ENCODE measurements around the gene RXRA.

The RXRA gene

GRCh38 chr9:134393582-134394280 is 67.5 kb downstream of the RXRA start:
- H2AFZ ChIP-seq (ENCODE audit: low read depth, low read length): no peak overlapping the region
- H2BK5ac ChIP-seq (ENCODE audit: low read depth, low read length, poor library complexity, severe bottlenecking): no peak overlapping the region
- no peak overlapping the region for H3K27ac ChIP-seq (ENCODE audit: low read length, poor library complexity, severe bottlenecking)
- H3K14ac ChIP-seq (ENCODE audit: low read length in 2 of 2): no peak overlapping the region
- WGBS: 88% methylated on average over 4 of the region's 7 CpGs
- H3K4ac ChIP-seq (ENCODE audit: low read depth in 1 of 2, low read length in 2 of 2): no peak overlapping the region
- no peak overlapping the region for H4K8ac ChIP-seq (ENCODE audit: low read length)
- H3K9me3 ChIP-seq (ENCODE audit: control insufficient read depth, low read length): no peaks in the 10 kb centered on the region
- H2AK5ac ChIP-seq (ENCODE audit: low read length, severe bottlenecking): no peak overlapping the region
- H3K36me3 ChIP-seq (ENCODE audit: control insufficient read depth in 1 of 2, insufficient read depth in 2 of 2, low read depth in 1 of 2, low read length in 2 of 2): peaks cover 0 to 11% of the 10 kb centered on the region in 2 experiments
- no peak overlapping the region for H4K91ac ChIP-seq (ENCODE audit: low read length)
- no peak for DNase-seq
- H2BK15ac ChIP-seq (ENCODE audit: low read depth, poor library complexity, severe bottlenecking): no peak overlapping the region
- H3K18ac ChIP-seq (ENCODE audit: low read depth in 1 of 2, low read length in 2 of 2): peak overlapping the region in 1 of 2 experiments; percentile 14
- no peak overlapping the region for H2BK120ac ChIP-seq (ENCODE audit: low read depth, low read length)
- H2BK12ac ChIP-seq (ENCODE audit: low read length in 2 of 2): no peak overlapping the region
- peaks cover 79% of the 10 kb centered on the region for H3K79me1 ChIP-seq (replicated peaks; ENCODE audit: low read length, poor library complexity, severe bottlenecking)
- H3K9ac ChIP-seq (ENCODE audit: low read length): no peak overlapping the region
- H3K4me3 ChIP-seq (ENCODE audit: insufficient read depth in 1 of 2, low read depth in 1 of 2, low read length in 2 of 2): no peak overlapping the region
- no peaks in the 10 kb centered on the region for H3K27me3 ChIP-seq (ENCODE audit: control insufficient read depth in 1 of 2, insufficient read depth in 1 of 2, low read length in 2 of 2)
- no peak overlapping the region for H3K4me2 ChIP-seq (ENCODE audit: low read length, poor library complexity, severe bottlenecking)
- H3K23ac ChIP-seq (ENCODE audit: low read length in 2 of 2): no peak overlapping the region
- peaks cover 51% of the 10 kb centered on the region for H3K4me1 ChIP-seq (ENCODE audit: control insufficient read depth, insufficient read depth, low read depth, low read length)

DNA sequence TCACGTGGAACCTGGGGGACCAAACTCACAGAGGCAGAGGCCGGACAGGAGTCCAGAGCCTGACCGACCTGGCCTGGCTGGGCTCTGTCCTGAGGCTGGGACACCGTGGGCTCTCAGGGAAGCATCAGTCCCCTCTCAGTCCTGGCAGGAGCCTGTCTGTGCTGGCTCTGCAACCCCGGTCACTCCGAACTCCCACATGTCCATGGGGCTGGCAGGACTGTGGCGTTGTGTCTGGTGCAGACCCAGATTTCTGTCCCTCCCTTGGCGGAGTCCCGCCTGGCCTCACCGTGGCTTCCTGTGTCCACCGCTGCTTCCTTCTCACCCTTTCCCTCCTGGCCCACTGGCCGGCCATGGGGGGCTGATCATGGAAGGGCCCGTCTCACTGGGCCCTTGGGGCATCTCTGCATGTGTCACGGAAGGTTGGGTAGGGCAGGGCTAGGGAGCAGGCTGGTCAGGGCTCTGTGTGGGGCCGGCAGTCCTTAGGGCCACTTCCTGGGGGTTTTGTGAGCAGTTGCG is 68.8 kb downstream of the RXRA start:
- H3K23ac ChIP-seq (ENCODE audit: low read length in 2 of 2): no peak overlapping the region
- no peak overlapping the region for H2BK5ac ChIP-seq (ENCODE audit: low read depth, low read length, poor library complexity, severe bottlenecking)
- WGBS: 92% methylated on average over 13 of the region's 16 CpGs
- H2BK12ac ChIP-seq (ENCODE audit: low read length in 2 of 2): no peak overlapping the region
- no peak overlapping the region for H3K4ac ChIP-seq (ENCODE audit: low read depth in 1 of 2, low read length in 2 of 2)
- H2BK15ac ChIP-seq (ENCODE audit: low read depth, poor library complexity, severe bottlenecking): no peak overlapping the region
- H2AK5ac ChIP-seq (ENCODE audit: low read length, severe bottlenecking): no peak overlapping the region
- H2AFZ ChIP-seq (ENCODE audit: low read depth, low read length): no peak overlapping the region
- H3K4me3 ChIP-seq (ENCODE audit: insufficient read depth in 1 of 2, low read depth in 1 of 2, low read length in 2 of 2): no peak overlapping the region
- H3K36me3 ChIP-seq (ENCODE audit: control insufficient read depth in 1 of 2, insufficient read depth in 2 of 2, low read depth in 1 of 2, low read length in 2 of 2): peaks cover 0 to 21% of the 10 kb centered on the region in 2 experiments
- no peak overlapping the region for H4K91ac ChIP-seq (ENCODE audit: low read length)
- H3K9me3 ChIP-seq (ENCODE audit: control insufficient read depth, low read length): peaks cover 4% of the 10 kb centered on the region
- H3K18ac ChIP-seq (ENCODE audit: low read depth in 1 of 2, low read length in 2 of 2): no peak overlapping the region
- H4K8ac ChIP-seq (ENCODE audit: low read length): peak overlapping the region; percentile 22
- H3K79me1 ChIP-seq (replicated peaks; ENCODE audit: low read length, poor library complexity, severe bottlenecking): peaks cover 79% of the 10 kb centered on the region
- no peak overlapping the region for H2BK120ac ChIP-seq (ENCODE audit: low read depth, low read length)
- no peak for DNase-seq
- no peak overlapping the region for H3K4me2 ChIP-seq (ENCODE audit: low read length, poor library complexity, severe bottlenecking)
- no peak overlapping the region for H3K9ac ChIP-seq (ENCODE audit: low read length)
- no peak overlapping the region for H3K14ac ChIP-seq (ENCODE audit: low read length in 2 of 2)
- peaks cover 47% of the 10 kb centered on the region for H3K4me1 ChIP-seq (ENCODE audit: control insufficient read depth, insufficient read depth, low read depth, low read length)
- no peak overlapping the region for H3K27ac ChIP-seq (ENCODE audit: low read length, poor library complexity, severe bottlenecking)
- H3K27me3 ChIP-seq (ENCODE audit: control insufficient read depth in 1 of 2, insufficient read depth in 1 of 2, low read length in 2 of 2): no peaks in the 10 kb centered on the region

- no peak overlapping the region for H2BK12ac ChIP-seq (ENCODE audit: low read length in 2 of 2)
- no peak overlapping the region for H3K9ac ChIP-seq (ENCODE audit: low read length)
- no peaks in the 10 kb centered on the region for H3K27me3 ChIP-seq (ENCODE audit: control insufficient read depth in 1 of 2, insufficient read depth in 1 of 2, low read length in 2 of 2)
- H2BK120ac ChIP-seq (ENCODE audit: low read depth, low read length): no peak overlapping the region
- H3K36me3 ChIP-seq (ENCODE audit: control insufficient read depth in 1 of 2, insufficient read depth in 2 of 2, low read depth in 1 of 2, low read length in 2 of 2): peaks cover 0 to 29% of the 10 kb centered on the region in 2 experiments
- H2AFZ ChIP-seq (ENCODE audit: low read depth, low read length): no peak overlapping the region
- DNase-seq: no peak
- H3K14ac ChIP-seq (ENCODE audit: low read length in 2 of 2): no peak overlapping the region
- H4K8ac ChIP-seq (ENCODE audit: low read length): no peak overlapping the region
- H4K91ac ChIP-seq (ENCODE audit: low read length): no peak overlapping the region
- H2BK5ac ChIP-seq (ENCODE audit: low read depth, low read length, poor library complexity, severe bottlenecking): no peak overlapping the region
- H3K4me1 ChIP-seq (ENCODE audit: control insufficient read depth, insufficient read depth, low read depth, low read length): peaks cover 48% of the 10 kb centered on the region
- no peak overlapping the region for H3K4ac ChIP-seq (ENCODE audit: low read depth in 1 of 2, low read length in 2 of 2)
- H3K23ac ChIP-seq (ENCODE audit: low read length in 2 of 2): no peak overlapping the region
- H3K4me2 ChIP-seq (ENCODE audit: low read length, poor library complexity, severe bottlenecking): no peak overlapping the region
- H3K4me3 ChIP-seq (ENCODE audit: insufficient read depth in 1 of 2, low read depth in 1 of 2, low read length in 2 of 2): no peak overlapping the region
- peaks cover 4% of the 10 kb centered on the region for H3K9me3 ChIP-seq (ENCODE audit: control insufficient read depth, low read length)
- H2BK15ac ChIP-seq (ENCODE audit: low read depth, poor library complexity, severe bottlenecking): peak overlapping the region; percentile 26
- H3K18ac ChIP-seq (ENCODE audit: low read depth in 1 of 2, low read length in 2 of 2): no peak overlapping the region
- no peak overlapping the region for H3K27ac ChIP-seq (ENCODE audit: low read length, poor library complexity, severe bottlenecking)
- 91% methylated on average over 9 of the region's 12 CpGs for WGBS
- H3K79me1 ChIP-seq (replicated peaks; ENCODE audit: low read length, poor library complexity, severe bottlenecking): peaks cover 82% of the 10 kb centered on the region
- H2AK5ac ChIP-seq (ENCODE audit: low read length, severe bottlenecking): no peak overlapping the region
These were observed 69.5 kb downstream of the RXRA start for GRCh38 chr9:134395737-134396257.

DNA sequence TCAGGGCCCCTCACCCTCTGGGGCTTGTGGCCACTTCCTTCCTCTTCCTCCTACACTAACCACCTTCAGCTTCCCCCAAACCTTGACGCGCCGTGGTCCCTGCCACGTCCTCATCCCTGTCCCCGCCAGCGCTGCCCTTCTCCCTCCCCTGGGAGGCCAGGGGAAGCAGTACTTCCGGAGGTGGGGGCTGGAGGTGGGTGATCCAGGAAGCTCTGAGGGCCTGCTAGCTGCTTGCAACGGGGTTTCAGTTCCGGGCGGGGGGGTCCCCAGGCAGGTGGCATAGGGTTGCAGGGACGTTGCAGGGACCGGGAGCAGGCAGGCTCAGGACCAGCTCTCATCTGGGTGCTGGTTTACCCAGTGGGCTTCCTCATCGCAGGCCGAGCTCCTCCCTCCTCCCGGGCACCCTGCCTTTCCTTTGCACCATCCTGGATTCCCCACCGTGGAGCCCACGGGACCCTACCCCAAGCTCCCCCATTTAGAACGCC is 70.0 kb downstream of the RXRA start:
- Histone ChIP-seq H3K36me3 (ENCODE audit: control insufficient read depth in 1 of 2, insufficient read depth in 2 of 2, low read depth in 1 of 2, low read length in 2 of 2) (peaks cover 0 to 33% of the 10 kb centered on the region in 2 experiments), H4K8ac (ENCODE audit: low read length) (no peak overlapping the region), H3K27ac (ENCODE audit: low read length, poor library complexity, severe bottlenecking) (no peak overlapping the region), H2BK15ac (ENCODE audit: low read depth, poor library complexity, severe bottlenecking) (no peak overlapping the region), H3K4me3 (ENCODE audit: insufficient read depth in 1 of 2, low read depth in 1 of 2, low read length in 2 of 2) (no peak overlapping the region), H2BK12ac (ENCODE audit: low read length in 2 of 2) (no peak overlapping the region), H3K14ac (ENCODE audit: low read length in 2 of 2) (peak overlapping the region in 1 of 2 experiments; percentile 36), H3K23ac (ENCODE audit: low read length in 2 of 2) (no peak overlapping the region), H3K18ac (ENCODE audit: low read depth in 1 of 2, low read length in 2 of 2) (no peak overlapping the region), H4K91ac (ENCODE audit: low read length) (no peak overlapping the region), H3K4me1 (ENCODE audit: control insufficient read depth, insufficient read depth, low read depth, low read length) (peaks cover 43% of the 10 kb centered on the region), H3K79me1 (replicated peaks; ENCODE audit: low read length, poor library complexity, severe bottlenecking) (peaks cover 82% of the 10 kb centered on the region), H3K9ac (ENCODE audit: low read length) (no peak overlapping the region), H3K4ac (ENCODE audit: low read depth in 1 of 2, low read length in 2 of 2) (no peak overlapping the region), H2BK5ac (ENCODE audit: low read depth, low read length, poor library complexity, severe bottlenecking) (no peak overlapping the region), H3K4me2 (ENCODE audit: low read length, poor library complexity, severe bottlenecking) (no peak overlapping the region), H2BK120ac (ENCODE audit: low read depth, low read length) (no peak overlapping the region), H3K9me3 (ENCODE audit: control insufficient read depth, low read length) (peaks cover 4% of the 10 kb centered on the region), H2AK5ac (ENCODE audit: low read length, severe bottlenecking) (no peak overlapping the region), H2AFZ (ENCODE audit: low read depth, low read length) (no peak overlapping the region), H3K27me3 (ENCODE audit: control insufficient read depth in 1 of 2, insufficient read depth in 1 of 2, low read length in 2 of 2) (no peaks in the 10 kb centered on the region)
- DNase-seq: no peak
- WGBS: 85% methylated on average over 18 of the region's 18 CpGs

All from mesenchymal stem cell (in vitro differentiated cells and primary cell).